NCI-H2029 (cell line): ENCODE data around the gene SEMA3G.

ENCODE experiments used
- DNase-seq: peaks from one replicate; lab custom pipeline; 2025; lab: John Stamatoyannopoulos, UW

SEMA3G gene

DNA sequence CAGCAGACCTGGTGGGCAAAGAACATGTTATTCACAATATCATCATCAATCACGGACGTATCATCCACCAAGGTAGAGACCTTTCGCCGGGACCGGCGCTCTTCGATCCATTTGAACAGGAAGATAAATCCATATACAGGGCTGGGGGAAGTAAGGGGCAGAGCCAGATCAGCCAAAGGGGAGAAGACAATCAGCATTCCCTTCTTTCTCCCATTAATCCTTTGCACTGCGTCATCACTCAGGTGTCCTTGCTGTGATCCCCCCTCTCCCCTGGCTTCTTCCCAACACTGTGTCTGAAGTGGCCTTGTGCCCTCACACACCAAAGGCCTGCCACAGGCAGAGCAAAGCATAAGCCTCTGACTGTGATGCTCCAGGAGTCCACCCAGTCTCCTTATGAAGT, 36.4 kb downstream of the SEMA3G start:
- DNase-seq, result no peak

DNA sequence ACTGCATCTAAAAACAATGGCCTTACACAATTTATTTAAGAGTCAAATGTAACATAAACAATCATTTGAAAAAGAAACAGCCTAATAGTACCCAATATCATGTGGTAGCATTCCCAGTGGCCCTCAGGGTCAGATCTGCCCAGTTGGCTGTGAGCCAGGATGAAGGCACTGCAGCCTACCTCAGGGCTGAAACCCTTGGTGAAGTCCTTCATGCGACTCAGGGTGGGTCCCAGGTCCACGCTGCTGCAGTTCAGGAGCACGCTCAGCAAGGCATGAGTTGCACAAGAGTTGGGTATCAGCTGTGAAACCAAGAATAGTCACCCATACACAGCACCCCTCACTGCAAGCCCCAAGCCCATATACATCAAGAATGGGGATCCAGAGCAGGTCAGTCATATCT, 37.1 kb downstream of the SEMA3G start:
- no peak for DNase-seq

DNA sequence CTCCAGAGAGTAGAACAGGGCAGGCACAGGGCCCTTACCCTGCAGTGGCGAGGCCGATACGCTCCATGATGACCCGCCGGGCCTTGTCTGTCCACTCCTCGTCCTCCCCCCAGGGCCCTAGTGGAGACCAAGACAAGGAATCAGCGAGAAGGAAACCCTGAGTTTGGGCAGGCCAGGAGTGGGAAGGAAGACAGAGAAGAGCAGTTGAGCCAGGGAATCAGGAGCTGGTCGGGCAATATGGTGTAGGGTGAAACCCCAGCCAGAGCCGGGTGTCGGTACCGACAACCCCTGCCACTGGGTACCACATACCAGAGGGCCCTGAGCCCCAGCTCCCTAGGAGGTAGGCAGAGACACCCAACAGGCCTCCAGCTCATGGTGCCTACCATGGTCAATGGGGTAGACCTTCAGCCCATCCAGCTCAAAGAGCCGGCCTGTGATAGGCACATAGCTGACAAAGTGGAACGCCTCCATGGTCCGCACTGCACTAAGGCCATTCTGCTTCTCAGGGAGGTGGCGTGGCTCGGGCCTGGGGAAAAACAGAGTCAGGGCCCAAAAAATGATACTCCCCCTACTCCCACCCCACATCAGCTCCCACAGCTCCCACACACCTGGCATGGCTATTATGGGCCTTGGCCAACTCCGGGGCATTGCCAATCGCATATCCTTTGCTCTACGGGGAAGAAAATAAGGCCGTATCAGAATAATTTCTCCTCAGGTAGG, 38.0 kb downstream of the SEMA3G start:
- DNase-seq, result no peak

DNA sequence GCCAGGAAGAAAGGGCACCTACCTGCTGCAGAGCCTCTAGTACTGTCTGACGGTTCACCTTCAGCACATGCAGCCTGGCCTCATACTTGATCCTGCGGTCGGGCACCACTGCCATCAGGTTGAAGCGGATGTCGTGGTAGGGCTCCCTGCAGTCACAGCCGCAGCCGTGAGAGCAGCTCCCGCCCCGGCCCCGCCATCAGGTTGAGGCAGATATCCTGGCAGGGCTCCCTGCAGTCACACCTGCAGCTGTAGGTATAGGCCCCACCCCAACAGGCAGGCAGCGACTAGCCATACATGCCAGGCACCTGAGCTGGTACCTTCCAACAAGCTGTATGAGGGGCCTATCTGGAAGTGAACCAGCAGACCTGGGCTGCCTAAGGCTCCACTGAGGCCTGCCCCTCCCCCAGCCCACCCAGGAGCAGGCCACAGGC, 38.7 kb downstream of the SEMA3G start:
- DNase-seq, result no peak

DNA sequence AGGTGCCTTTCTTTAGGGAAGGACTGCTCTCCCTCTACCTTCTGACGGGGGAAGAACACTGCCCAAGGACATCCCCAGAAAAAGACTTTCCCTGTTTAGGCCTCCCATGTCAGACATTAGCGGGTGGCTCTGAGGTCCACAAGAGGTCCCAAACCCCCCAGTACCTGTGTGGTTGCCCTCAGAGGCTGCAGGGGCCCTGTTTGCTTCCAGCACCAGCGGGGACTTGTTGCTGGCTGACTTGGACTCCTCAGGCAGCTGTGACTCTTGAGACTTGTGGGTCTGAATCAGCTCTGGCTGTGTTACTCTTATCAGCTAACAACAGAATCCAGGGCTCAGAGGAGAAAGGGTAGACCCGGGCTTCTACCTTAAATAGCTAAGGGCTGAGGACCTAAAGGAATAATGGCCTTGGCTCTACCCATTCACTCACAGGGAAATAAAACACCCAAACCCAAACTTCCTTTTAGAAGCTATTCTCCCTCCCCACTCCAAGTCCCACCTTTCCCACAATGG, 39.2 kb downstream of the SEMA3G start:
- no peak for DNase-seq

DNA sequence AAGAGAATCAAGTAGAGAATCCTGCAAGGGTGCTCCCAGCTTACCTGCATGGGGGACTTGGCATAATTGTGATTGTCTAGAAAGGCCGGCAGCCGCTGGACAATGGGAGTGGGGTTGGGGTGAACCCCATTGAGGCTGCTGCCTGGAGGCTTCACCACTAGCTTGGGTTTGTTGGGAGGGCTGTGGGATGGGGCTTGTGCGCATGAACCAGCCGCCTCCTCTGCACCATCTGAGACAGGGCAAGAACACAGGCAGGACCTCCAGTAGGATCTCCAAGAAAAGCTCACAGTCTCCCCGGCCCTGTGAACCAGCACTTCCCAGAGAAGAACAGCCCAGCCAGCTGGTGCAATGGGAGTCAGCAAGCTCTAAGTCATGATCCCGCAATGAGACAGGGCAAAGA, 39.8 kb downstream of the SEMA3G start:
- no peak for DNase-seq

DNA sequence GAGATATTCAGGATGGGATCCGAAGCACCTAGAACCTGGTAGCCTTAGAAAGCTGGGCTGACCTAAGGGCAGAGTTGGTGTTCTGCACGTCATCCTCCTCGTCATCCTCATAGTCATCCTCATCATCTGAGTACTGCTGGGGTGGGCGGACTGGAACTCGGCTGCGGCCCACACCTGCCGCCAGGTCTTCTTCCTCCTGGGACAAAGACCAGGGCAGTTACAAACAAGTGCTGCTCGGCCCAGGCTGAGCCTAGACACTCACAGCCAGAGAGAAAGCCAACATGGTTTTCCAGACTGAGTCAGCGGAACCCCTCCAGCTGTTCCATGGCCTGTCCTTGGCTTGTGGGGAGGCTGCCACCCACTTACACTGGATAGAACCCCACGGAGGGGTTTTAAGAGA, 40.5 kb downstream of the SEMA3G start:
- no peak for DNase-seq

DNA sequence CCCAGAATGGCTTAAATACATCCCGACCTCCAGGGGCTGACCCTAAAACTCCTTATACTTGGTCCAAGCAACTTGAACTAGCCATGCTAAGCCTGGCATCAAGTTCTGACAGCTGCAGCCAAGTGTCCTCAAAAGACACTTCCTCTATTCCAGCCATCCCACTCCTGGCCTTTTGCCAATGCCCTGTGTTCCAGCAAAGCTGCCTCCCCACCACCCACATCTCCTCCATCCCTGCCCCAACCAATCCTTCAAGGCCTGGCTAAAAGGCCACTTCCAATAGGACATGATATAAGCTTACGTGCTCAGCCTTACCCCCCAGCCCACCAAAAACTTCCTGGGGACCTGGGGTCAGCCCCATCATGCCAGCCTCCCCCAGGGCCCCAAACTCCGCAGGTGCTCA, 40.9 kb downstream of the SEMA3G start:
- DNase-seq, result no peak

DNA sequence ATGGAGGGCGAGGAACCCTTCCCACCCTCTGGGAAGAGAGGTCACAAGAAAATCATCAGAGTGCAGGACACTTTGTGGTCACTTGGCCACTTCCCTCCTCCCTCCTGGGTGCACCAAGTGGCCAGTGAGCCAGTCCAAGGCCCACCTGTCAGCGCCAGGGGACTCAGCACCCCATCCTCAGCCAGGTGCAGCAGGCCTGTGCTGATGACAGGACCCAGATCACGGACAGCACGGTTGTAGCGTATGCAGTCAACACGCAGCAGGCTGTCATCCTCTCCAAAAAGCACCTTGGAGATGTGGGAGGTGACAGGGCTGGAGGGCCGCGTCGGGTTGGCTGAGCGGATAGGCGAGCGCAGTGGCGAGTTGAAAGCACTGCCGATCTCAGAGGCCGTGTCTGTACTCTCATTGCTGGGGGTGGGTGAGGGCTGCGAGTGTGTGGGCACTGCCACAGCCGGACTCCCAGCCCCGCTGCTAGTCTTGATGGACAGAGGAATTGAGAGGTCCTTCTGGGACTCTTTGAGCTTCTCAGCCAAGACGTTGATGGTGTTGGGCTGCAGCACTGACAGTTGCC, 41.5 kb downstream of the SEMA3G start:
- no peak for DNase-seq

DNA sequence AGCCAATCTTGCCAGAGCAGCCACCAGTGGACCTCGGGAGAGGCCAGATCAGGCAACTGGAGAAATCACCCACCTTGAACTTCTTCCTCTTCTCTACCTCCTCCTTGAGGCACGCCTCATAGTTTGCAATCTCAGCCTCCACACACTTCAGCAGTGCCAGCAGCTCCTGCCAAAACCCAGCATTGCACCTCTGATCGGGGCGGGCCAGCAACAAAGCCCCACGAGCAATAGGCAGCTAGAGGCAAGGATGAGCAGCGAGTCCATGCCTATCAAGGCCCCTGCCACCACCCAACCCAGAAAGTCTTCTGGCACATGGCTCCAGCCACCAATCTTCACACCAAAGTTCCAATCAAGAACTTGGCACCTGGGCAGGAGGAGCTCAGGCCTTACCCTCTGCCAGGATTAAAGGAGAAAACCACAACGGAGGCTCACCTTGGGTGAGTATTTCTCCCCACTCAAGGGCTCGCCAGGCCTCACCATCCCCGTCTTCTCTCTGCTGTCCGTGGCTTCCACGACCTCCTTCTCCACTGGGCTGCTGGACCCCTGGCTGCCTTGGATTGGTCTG, 42.1 kb downstream of the SEMA3G start:
- DNase-seq, result no peak

DNA sequence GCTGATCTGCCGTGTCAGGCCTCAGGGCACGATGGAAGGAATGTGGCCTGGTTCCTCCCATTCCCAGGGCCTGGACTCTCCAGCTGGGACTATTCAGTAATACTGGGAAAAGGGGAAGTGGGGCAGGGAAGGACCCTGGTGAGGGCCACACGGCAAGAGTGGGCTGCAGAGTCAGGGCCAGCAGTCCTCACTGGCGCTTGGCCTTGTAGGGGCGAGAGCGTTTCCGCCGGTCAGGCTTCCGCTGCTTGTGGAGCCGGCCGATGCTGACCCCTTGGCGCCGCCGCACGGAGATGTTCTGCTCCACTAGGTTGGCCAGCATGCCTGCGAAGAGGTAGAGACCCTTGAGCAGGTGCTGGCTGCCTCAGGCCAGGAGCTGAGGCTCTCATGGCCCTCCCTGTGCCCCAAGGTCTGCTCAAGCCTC, 42.8 kb downstream of the SEMA3G start:
- DNase-seq, result no peak

DNA sequence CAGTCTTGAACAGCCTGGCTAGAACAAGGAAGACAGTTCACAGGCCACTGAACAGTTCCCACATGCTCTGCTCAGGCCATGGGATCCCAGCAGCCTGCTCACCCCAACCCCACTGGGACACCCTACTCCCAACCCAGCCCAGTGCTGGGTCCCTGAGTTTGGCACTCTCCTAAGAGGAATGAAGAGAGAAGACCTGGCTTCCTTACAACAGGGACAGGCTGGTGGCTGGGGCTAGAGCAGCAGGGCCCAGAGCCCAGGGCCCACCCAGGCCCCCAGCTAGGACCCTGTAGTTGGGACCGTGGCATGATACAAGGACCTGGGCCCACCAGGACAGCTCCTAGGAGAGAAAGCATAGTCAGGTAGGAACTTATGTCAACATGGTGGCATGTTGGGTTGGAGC, 43.4 kb downstream of the SEMA3G start:
- DNase-seq, result no peak

DNA sequence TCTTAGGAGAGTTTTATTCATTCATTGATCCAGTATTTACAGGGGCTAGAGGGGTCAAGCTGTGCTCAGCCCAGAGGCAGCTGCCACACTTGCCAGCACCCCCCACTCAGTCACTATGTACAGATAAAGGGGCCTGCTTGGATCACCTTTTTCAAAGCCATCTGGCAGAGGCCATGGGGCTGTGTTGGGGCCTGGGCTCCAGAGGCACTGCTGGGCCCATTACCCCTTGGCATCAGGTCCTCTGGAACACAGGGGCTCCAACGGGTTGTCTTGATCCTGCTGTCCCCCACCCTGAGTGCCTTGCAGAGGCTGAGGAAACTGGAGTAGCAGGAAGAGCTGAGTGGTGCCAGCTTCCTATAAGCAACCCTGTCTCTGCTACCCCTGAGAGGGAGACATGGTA, 43.9 kb downstream of the SEMA3G start:
- DNase-seq, result no peak

DNA sequence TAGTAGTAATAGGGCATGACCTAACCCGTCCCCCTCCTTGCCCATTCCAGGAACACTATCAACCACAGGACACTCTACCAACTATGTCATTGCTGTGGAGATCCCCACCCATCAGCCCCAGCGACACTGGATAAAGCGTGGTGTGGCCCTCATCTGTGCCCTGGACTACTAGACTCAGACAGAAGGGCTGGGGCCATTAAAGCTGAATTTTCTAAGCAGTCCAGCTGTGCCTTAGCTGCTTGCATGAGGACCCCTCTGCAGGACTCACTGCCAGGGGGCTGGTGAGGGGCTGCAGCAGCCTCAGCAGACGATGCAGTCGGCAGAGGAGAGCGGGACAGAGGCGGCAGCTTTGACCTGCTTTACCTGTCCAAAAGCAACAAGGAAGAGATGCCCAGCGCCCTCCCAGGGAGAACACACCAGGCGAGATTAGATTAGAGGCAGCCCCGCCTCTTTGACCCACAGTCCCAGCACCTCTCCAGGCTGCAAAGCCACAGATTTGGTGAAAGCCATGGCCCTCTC, 44.6 kb downstream of the SEMA3G start:
- DNase-seq, result no peak

DNA sequence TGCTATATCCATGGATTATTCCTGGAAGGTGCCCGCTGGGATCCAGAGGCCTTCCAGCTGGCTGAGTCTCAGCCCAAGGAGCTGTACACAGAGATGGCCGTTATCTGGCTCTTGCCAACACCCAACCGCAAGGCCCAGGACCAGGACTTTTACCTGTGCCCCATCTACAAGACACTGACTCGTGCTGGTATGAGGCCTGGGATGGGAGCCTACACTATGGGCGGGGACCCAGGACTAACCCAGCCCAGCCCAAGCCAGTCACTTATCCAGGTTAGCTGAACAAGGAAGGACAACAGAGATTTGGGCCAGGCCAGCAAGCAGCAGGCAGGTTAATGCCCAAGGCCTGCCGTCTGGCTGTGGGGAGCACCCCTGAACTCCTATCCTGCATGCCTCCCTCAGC, 45.3 kb downstream of the SEMA3G start:
- DNase-seq, result no peak

DNA sequence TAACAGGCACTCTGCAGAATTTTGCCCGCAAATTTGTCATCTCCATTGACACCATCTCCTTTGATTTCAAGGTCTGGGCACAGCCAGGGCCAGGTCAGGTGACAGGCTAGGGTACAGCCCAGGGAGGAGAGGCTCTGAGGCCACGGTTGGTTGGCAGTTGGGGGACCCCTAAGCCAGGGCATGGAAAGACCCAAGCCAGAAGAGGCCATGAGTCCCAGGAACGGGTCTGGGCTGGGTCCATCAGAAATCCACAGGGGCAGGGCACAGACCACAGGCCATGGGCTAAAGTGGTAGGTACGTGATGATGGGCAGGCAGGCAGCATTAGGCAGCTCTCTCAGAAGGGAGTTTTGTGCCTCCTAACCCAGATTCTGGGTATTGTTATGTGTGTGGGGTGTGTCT, 45.8 kb downstream of the SEMA3G start:
- no peak for DNase-seq

DNA sequence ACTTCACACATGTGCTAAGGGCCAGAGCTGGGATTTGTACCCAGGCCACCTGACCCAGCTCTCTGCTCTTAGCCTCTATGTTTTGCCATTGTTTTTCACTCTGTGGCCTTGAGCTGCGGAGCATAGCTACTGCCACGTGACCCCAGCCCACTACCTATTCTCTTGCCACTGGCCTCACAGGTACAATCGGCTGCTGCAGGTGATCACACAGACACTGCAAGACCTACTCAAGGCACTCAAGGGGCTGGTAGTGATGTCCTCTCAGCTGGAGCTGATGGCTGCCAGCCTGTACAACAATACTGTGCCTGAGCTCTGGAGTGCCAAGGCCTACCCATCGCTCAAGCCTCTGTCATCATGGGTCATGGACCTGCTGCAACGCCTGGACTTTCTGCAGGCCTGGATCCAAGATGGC, 46.2 kb downstream of the SEMA3G start:
- no peak for DNase-seq

DNA sequence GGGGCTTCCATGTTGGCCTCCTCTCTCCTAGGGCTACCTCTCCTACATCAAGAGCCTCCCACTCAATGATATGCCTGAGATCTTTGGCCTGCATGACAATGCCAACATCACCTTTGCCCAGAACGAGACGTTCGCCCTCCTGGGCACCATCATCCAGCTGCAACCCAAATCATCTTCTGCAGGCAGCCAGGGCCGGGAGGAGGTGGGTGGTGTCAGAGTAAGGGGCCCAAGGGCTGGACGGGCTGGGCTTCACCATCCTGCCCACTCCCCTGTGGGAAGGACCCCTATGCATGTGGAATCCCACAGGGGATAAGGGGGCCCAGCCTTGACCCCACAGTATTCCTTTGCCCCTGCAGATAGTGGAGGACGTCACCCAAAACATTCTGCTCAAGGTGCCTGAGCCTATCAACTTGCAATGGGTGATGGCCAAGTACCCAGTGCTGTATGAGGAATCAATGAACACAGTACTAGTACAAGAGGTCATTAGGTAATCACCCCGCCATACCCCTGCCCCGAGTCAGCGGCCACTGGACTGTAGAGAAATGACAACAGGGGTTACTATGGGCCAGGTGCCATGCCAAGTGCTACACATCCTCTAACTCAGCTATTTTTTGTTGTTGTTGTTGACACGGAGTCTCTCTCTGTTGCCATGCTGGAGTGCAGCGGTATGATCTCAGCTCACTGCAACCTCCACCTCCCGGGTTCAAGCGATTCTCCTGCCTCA, 47.1 kb downstream of the SEMA3G start:
- no peak for DNase-seq

DNA sequence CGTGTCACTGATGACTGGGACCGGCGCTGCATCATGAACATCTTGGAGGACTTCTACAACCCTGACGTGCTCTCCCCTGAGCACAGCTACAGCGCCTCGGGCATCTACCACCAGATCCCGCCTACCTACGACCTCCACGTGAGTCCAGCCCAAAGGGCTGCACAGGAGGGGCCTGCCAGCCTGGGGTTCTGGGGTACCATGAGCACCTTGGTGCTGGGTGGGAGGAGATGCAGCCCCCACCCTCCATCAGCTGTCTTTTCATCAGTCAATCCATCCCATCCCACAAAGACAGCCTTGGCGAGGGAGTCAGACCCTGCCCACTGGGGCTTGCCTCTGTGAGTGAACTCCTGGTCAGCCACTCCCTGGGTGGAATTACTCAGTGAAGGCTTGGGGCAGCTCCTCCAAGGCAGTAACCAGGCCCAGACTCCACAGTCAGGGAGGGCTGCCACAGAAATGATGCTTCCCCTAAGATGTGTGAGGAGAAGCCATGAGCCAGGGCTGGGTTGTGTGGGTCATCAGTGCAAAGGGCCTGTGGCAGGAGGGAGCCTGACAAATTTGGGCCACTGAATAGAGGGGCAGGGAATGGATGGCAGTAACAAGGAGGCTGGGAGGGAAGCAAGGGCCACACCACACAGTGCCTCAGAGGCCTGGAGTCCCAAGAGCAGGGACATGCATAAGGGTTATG, 47.9 kb downstream of the SEMA3G start:
- DNase-seq, result no peak

DNA sequence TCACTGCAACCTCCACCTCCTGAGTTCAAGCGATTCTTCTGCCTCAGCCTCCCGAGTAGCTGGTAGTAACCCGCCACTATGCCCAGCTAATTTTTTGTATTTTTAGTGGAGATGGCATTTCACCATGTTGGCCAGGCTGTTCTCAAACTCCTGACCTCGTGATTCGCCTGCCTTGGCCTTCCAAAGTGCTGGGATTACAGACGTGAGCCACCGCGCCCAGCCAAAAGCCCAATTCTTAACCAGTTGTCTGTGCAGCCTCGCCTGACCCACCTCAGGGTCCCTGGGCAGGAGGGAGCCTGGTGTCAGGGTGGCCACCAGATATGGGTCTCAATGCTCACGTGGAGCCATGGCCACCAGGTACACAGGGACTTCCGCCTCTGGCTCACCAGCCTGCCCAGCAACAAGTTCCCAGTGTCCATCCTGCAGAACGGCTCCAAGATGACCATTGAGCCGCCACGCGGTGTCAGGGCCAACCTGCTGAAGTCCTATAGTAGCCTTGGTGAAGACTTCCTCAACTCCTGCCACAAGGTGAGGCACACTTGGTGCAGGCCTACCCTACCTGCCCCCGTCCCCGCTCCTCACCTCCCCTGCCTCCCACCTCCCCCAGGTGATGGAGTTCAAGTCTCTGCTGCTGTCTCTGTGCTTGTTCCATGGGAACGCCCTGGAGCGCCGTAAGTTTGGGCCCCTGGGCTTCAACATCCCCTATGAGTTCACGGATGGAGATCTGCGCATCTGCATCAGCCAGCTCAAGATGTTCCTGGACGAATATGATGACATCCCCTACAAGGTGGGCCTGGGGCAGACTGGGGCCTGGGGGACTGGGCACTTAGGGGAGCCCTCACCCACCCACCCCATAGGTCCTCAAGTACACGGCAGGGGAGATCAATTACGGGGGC, 48.6 kb downstream of the SEMA3G start:
- DNase-seq, result no peak

DNA sequence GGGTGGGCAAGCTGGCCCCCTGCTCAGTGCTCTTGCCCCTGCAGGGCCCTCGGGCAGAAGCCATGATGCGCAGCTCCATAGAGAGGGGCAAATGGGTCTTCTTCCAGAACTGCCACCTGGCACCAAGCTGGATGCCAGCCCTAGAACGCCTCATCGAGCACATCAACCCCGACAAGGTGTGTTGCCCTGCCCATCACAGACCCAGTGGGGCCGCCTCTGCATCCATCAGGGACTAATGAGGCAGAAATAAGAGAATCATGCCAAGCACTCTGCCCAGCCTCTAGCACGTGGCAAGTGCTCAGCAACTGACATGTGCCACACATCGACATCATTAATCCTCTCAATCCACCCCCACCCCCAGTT, 49.4 kb downstream of the SEMA3G start:
- no peak for DNase-seq
